ENCODE measurements around the gene OXT. TPM values are rescaled to one million over a fixed set of nuclear protein-coding genes. Genes with fewer than 3 reads are reported as not detected.

The OXT gene
- total RNA-seq, 1 experiment from 2014 or later = not detected

DNA sequence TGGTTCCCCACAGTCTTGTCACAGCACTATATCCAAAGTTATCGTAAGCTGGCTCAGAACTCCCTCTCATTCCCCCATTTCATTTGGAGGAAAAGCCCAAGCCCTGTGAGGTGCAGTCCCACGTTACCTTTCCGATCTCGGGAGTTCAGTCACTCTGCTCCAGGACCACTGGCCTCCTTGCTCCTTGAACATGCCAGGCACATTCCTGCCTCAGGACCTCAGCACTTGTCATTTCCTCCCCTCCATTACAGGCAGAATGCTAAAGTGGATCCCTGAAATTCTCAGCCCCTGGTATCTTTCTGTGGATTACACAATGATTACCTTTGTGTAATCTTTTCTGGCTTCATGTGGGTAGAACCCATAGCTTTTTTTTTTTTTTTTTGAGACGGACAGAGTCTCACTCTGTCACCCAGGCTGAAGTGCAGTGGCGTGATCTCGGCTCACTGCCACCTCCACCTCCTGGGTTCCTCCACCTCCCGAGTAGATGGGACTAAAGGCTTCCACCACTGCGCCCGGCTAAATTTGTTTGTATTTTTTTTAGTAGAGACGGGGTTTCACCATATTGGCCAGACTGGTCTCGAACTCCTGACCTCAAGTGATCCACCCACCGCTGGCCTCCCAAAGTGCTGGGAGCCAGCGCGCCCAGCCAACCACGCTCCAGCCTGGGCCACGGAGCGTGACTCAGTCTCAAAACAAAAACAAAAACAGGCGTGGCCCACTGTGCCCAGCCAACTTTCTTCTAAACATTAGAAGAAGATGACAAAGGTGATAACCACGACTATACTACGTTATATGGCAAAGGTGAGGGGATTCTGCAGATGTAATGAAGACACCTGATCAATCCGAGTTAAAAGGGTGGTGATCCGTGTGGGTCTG, 4.0 kb upstream of the OXT start:
- no peak overlapping the region for H2AFZ ChIP-seq (ENCODE audit: low read length)
- DNase-seq = no peak
- no peak overlapping the region for H3K4me3 Mint-ChIP-seq
- no peak overlapping the region for H3K4me2 ChIP-seq (ENCODE audit: insufficient read depth, insufficient read length, low read length)
- H2BK20ac ChIP-seq (ENCODE audit: low read depth, low read length, poor library complexity, severe bottlenecking) = no peak overlapping the region
- no peak overlapping the region for H2BK120ac ChIP-seq (ENCODE audit: low read depth, low read length, poor library complexity, severe bottlenecking)
- H3K79me1 ChIP-seq (ENCODE audit: insufficient read depth, low read depth, low read length, poor library complexity, severe bottlenecking) = no peaks in the 10 kb centered on the region
- H2BK12ac ChIP-seq (ENCODE audit: insufficient read length, low read depth, low read length) = no peak overlapping the region
- no peak overlapping the region; a peak in 1 of 7 replicates for H3K27ac Mint-ChIP-seq
- peaks cover 23% of the 10 kb centered on the region for H3K27me3 Mint-ChIP-seq (ENCODE audit: low read depth)
- H3K23ac ChIP-seq (ENCODE audit: insufficient read length, low read depth, low read length) = no peak overlapping the region
- no peaks in the 10 kb centered on the region for H3K36me3 Mint-ChIP-seq (ENCODE audit: insufficient read depth in 1 of 3, low read depth in 3 of 3)
- TF ChIP-seq, protein P1, sequence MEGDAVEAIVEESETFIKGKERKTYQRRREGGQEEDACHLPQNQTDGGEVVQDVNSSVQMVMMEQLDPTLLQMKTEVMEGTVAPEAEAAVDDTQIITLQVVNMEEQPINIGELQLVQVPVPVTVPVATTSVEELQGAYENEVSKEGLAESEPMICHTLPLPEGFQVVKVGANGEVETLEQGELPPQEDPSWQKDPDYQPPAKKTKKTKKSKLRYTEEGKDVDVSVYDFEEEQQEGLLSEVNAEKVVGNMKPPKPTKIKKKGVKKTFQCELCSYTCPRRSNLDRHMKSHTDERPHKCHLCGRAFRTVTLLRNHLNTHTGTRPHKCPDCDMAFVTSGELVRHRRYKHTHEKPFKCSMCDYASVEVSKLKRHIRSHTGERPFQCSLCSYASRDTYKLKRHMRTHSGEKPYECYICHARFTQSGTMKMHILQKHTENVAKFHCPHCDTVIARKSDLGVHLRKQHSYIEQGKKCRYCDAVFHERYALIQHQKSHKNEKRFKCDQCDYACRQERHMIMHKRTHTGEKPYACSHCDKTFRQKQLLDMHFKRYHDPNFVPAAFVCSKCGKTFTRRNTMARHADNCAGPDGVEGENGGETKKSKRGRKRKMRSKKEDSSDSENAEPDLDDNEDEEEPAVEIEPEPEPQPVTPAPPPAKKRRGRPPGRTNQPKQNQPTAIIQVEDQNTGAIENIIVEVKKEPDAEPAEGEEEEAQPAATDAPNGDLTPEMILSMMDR (conservative IDR thresholded peaks at IDR 0.05) = no peak
- no peaks in the 10 kb centered on the region for H3K23me2 ChIP-seq (ENCODE audit: insufficient read length, low read depth, low read length, poor library complexity, severe bottlenecking)
- peaks cover 2% of the 10 kb centered on the region in 2 experiments for H3K4me1 Mint-ChIP-seq
- H3K4ac ChIP-seq (ENCODE audit: low read depth, low read length) = no peak overlapping the region
- H4K5ac ChIP-seq (ENCODE audit: insufficient read length, low read depth, low read length) = no peak overlapping the region
- no peaks in the 10 kb centered on the region for H3K79me2 ChIP-seq (ENCODE audit: insufficient read depth, low read length)
- H4K8ac ChIP-seq (replicated peaks; ENCODE audit: insufficient read length, low read depth, low read length) = no peak overlapping the region
- peaks cover 2% of the 10 kb centered on the region; the same call in 1 of the 2 replicates for H3K27me3 ChIP-seq (ENCODE audit: insufficient read depth, low read length)
- no peaks in the 10 kb centered on the region for H4K20me1 ChIP-seq (ENCODE audit: control insufficient read depth, insufficient read depth, insufficient read length)
- WGBS (ENCODE audit: extremely low coverage, insufficient read length, low lambda C conversion rate) = no CpG with 5 or more reads among the region's 23 CpGs
- H2BK15ac ChIP-seq (ENCODE audit: low read depth, low read length) = no peak overlapping the region
- H3K18ac ChIP-seq (ENCODE audit: insufficient read length, low read depth, low read length) = no peak overlapping the region
- H3K9me3 ChIP-seq (ENCODE audit: control insufficient read depth, low read depth, low read length) = no peaks in the 10 kb centered on the region
- H3K9ac ChIP-seq (ENCODE audit: extremely low read depth, insufficient read length, low read length) = no peak overlapping the region
- no peak overlapping the region for H3K27ac ChIP-seq (ENCODE audit: insufficient read length, low read depth, low read length)
- no peaks in the 10 kb centered on the region for H3K4me1 ChIP-seq (ENCODE audit: insufficient read depth, low read length)
- no peak overlapping the region for H3K56ac ChIP-seq (ENCODE audit: insufficient read length, low read depth, low read length)
- H3K14ac ChIP-seq (ENCODE audit: insufficient read depth, low read length) = no peak overlapping the region
- H2AK5ac ChIP-seq (ENCODE audit: insufficient read length, low read length) = no peak overlapping the region
- no peak overlapping the region for H4K91ac ChIP-seq (ENCODE audit: insufficient read length, low read depth, low read length)
- no peaks in the 10 kb centered on the region; a peak in 1 of 5 replicates for H3K9me3 Mint-ChIP-seq
- H2BK5ac ChIP-seq (ENCODE audit: insufficient read length, low read length) = no peak overlapping the region
- H3T11ph ChIP-seq (ENCODE audit: low read length) = no peak overlapping the region
